ENCODE measurements around the gene PDCL3.
A peak's percentile ranks its signal among the peaks of the same experiment; 100 is the strongest.

Gene PDCL3

GRCh38 chr2:100601661-100602060 lies 38.9 kb downstream of the PDCL3 start:
- no peak overlapping the region for H3K4me3 ChIP-seq (ENCODE audit: low read depth, low read length)
- DNase-seq (ENCODE audit: low read depth): no peak
- in situ Hi-C loops (cut with HindIII; ENCODE audit: low sequenced_read_pairs): no loop called here
- no peak for TF ChIP-seq CTCF (IDR thresholded peaks at IDR 0.05; ENCODE audit: low read depth, low read length, missing control alignments)

- no peak overlapping the region for H3K4me3 ChIP-seq (ENCODE audit: low read depth, low read length)
- in situ Hi-C loops (cut with HindIII; ENCODE audit: low sequenced_read_pairs): no loop called here
- DNase-seq (ENCODE audit: low read depth): no peak
- no peak for TF ChIP-seq CTCF (IDR thresholded peaks at IDR 0.05; ENCODE audit: low read depth, low read length, missing control alignments)
These were observed 40.6 kb downstream of the PDCL3 start for GRCh38 chr2:100603414-100603813.

- in situ Hi-C loops (cut with HindIII; ENCODE audit: low sequenced_read_pairs): no loop called here
- H3K4me3 ChIP-seq (ENCODE audit: low read depth, low read length): no peak overlapping the region
- TF ChIP-seq CTCF (IDR thresholded peaks at IDR 0.05; ENCODE audit: low read depth, low read length, missing control alignments): no peak
- no peak for DNase-seq (ENCODE audit: low read depth)
These were observed 41.3 kb downstream of the PDCL3 start for GRCh38 chr2:100603948-100604633.

- in situ Hi-C loops (cut with HindIII; ENCODE audit: low sequenced_read_pairs): no loop called here
- no peak for TF ChIP-seq CTCF (IDR thresholded peaks at IDR 0.05; ENCODE audit: low read depth, low read length, missing control alignments)
- DNase-seq (ENCODE audit: low read depth): no peak
- H3K4me3 ChIP-seq (ENCODE audit: low read depth, low read length): no peak overlapping the region
These were observed 43.5 kb downstream of the PDCL3 start for GRCh38 chr2:100606332-100606725.

- no peak overlapping the region for H3K4me3 ChIP-seq (ENCODE audit: low read depth, low read length)
- no peak for DNase-seq (ENCODE audit: low read depth)
- in situ Hi-C loops (cut with HindIII; ENCODE audit: low sequenced_read_pairs): no loop called here
- TF ChIP-seq CTCF (IDR thresholded peaks at IDR 0.05; ENCODE audit: low read depth, low read length, missing control alignments): peak; percentile 82
These were observed 44.0 kb downstream of the PDCL3 start for GRCh38 chr2:100606726-100607343.

GRCh38 chr2:100610381-100610831 lies 47.6 kb downstream of the PDCL3 start:
- no peak for DNase-seq (ENCODE audit: low read depth)
- in situ Hi-C loops (cut with HindIII; ENCODE audit: low sequenced_read_pairs): no loop called here
- peak; percentile 69 for TF ChIP-seq CTCF (IDR thresholded peaks at IDR 0.05; ENCODE audit: low read depth, low read length, missing control alignments)
- H3K4me3 ChIP-seq (ENCODE audit: low read depth, low read length): no peak overlapping the region
